HG03354 (cell line): ENCODE measurements around the gene PROM2.
"Not testable (repeated sequence)": the region's sequence is repeated elsewhere in the genome, so short reads cannot be mapped to it uniquely, and the experiment has no call there.

Source experiments
- ATAC-seq: cut with Tn5 transposase; IDR thresholded peaks from one replicate; pipeline ENCODE4 v1.9.1; 2021; ENCODE audit warnings: mild to moderate bottlenecking; ENCODE audit not compliant: unreplicated experiment, poor library complexity, severe bottlenecking

PROM2 gene

DNA sequence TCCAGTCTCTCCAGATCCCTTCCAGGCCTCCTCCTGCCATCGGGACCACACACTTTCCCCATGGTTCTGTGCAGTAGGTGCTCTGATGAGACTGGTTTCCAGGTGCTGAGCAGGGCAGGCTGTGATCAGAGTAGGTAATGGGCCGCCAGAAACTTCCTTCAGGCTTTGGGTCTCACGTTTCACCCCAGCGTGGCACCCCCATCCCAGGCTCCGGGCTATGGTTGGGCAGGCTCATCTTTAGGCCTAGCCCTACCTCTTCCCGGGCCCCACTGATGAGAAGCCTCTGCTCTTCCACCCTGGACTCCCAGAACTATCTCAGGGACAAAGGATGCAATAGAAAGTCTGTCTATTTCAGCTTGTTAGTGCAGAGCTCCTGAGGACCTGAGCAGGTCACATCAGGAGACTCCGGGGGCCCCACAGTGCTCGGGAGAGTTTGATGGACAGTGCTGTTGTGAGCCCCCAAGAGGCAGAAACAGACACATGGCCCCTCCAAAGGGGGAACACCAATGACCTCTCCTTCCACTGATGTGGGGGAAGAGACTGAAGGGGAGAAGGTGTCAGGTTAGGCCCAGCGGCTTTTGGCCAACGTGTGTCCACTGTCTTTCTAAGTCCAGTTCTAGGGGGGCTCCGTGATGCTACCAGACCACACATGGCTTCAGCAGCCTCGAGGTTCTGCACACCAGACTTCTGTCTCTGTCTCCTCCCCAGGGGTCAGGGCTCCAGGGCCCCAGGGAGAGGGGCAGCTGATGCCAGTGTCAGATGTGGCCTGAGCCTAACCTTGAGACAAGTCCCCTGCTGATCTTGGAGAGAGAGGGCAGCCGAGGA, 5.8 kb upstream of the PROM2 start:
- ATAC-seq: no peak

DNA sequence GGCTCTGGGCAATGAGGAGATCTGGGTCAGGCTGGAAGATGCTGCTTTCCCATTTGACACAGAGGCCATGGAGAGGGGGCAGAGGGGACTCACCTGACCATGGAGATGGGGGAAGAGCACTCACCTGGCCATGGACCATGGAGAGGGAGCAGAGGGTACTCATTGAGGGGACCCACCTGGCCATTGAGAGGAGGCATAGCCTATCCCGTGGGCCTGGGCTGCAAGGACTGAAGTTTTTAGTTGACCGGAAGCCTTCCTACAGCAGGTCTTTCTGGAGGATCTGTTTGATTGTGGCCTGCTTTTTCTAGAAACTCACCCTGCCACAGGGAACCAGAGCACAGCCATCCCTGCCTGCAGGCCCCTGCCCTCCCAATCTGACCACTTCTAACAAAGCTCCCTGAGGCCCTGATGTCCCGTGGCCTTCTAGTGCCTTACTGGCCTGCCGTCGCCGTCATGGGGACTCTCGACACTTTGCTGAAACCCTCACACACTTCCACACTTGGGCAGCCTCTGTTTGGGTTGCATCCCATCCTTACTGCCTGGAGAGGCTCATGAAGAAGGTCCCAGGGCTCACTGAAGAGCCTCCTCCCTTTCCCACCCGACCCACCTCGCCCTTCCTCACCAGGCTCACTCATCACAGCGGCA, 5.1 kb upstream of the PROM2 start:
- ATAC-seq: no peak

DNA sequence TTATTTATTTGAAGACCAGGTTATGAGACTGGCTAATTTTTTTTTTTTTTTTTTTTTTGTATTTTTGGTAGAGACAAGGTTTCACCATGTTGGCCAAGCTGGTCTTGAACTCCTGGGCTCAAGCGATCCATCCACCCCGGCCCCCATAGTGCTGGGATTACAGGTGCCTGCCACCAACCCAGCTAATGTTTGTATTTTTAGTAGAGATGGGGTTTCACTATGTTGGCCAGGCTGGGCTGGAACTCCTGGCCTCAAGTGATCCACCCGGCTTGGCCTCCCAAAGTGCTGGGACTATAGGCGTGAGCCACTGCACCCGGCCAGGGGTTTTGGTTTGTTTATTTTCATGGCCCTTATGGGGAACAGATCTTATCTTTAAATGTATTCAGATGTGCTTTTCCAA, 4.5 kb upstream of the PROM2 start:
- not testable (repeated sequence) for ATAC-seq

DNA sequence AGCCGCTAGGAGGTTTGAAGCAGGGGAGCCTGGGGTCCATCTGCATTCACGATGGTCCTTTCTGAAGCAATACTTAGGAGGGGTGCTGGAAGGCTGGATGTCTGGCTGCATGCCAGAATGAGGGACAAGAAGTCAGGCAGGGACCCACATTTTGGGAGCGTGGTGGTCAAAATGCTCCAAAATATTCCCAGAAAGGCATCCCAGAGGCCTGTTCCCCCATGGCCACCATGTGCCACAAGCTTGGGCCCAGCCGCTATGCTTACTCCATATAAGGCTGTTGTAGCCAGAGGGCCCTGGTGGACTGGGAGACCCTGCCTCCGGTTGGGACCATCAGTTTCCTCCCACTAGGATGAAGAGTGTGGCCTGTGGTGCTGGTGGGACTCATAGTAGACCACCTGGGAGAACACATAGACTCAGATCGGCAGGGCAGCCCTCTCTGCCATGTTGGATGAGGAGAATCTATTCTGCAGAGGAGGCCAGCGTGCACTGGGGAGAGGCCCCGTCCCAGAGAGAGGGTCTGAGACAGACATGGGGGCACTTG, 3.6 kb upstream of the PROM2 start:
- no peak for ATAC-seq

DNA sequence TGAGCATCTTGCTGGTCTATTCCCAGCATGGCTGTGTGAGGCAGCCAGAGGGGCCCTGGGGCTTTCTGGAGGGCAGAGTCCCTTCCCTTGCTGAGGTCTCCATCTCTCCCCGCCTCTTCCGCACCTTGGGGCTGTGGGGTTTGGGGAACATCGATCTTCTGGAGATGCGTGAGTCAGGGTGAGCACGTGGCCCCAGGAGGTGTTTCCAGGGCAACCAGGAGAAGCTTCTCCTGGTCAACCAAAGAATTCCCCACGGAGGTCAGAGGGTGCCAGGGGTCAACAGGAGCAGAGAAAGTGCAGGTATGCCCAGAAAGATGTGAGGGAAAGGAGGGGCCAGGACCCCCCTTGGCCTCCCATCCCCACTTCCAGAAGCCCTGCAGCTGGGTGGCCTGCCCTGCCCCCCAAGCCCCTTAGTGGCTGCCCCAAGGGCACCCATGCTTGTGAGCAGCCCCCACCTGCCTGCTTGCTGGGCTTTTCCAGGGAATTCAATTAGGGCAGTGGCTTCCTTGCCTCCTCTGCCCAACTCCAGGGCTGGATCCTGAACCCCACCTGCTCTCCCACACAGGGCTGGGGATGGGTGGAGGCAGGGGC, 2.8 kb upstream of the PROM2 start:
- no peak for ATAC-seq

DNA sequence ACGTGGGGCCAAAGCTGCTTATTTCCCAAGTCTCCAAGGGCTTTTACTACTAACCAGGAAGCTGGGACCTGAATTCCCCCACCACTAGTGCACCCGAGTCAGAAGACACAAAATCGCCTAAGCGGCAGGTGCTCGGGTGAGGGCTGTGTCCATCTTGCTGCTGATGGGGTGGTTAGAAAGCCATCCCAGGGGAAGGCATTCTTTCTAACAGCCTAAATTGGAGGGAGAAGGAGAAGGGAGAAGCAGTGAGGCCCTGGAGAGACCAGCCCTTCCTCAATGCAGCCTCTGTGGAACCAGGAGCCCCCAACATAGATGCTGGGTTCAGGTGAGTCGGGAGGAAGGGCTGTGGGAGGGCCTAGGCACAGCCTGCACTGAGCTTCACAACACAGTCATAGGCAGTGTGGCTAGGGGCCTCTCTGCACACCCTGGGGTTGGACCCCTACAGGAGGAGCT, 1.9 kb upstream of the PROM2 start:
- ATAC-seq: no peak

DNA sequence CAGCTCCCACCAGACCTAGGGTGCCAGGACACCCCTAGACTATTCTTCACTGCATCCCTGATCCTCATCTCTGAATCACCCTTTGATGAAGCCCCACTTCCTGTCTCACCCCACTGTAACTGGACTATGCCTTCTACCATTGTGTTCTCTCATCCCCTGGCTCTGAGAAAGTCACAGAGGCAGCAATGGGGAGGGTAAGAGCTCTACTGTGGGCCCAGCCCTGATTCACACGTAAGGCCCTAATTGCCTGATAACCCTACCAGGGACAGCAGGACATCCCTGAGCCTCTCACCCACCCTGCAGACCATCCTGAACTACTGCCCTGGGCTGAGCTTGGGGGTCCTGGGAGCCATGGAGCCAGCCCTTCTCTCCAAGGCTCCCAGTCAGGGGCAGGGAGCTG, 1.5 kb upstream of the PROM2 start:
- no peak for ATAC-seq

DNA sequence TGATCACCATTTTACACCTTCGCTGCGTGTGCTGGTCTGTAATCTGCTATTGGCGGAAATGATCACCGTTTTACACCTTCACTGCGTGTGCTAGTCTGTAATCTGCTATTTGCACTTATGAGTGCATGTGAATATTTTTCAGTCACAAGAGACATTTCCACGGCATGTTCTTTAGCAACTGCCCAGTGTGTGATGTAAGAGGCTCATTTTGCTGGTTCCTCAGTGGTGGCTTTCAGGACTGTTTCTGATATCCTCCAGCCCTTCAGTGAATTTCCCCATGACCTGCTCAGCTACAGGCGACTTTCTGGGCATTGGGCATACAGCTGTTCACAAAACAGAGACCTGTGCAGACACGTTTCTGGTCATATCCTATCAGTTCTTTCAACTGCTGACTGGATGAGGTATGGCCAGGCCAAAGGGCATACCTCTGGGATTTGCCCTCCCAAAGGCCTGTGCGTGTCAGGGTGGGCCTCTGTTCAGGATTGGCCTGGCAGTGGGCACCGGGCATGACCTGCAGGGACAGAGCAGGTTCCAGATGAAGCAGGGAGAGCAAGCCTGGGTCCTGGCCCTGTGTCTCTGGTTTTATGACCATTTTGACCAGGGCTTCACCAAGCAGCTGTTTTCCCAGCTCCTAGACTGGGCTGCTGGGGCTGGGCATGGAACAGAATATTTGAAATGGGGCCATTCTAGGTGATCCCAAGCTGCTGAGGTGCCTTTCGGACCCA, 521 bp upstream of the PROM2 start:
- no peak for ATAC-seq

DNA sequence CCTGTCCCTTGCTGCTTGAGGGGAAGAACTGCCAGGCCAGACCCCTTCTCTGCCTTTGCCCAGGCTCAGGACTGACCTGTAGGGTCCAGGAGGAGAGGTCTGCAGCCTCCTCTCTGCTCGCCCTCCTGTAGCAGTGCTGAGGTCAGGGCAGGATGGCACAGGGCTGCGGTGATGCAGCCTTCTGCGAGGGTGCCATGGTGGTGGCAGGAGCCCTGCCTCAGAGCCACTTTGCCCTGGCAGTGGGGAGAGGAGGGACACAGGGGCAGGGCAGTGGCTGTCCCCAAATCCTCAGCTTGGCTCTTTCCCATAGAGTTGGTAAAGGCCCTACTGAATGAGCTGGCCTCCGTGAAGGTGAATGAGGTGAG, 884 bp downstream of the PROM2 start:
- no peak for ATAC-seq

DNA sequence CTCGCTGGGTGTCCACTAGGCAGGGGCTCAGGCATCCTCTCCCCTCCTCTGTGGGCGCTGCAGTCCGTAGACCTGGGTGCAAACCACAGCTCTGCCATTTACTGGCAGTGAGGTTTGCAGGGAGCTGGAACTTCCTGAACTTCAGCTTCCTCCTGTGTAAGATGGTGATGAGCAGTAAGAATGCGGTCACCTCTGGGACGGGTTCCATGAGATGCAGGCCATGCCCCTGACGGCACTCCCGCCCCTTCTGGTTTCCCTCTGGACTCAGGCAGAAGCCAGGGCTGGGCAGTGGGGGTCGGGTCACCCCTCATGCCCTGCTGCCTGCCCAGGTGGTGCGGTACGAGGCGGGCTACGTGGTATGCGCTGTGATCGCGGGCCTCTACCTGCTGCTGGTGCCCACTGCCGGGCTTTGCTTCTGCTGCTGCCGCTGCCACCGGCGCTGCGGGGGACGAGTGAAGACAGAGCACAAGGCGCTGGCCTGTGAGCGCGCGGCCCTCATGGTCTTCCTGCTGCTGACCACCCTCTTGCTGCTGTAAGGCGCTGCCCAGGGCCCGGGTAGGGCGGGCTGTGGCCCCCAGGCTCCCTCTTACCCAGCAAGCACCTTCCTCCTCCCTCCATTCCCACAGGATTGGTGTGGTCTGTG, 1.5 kb downstream of the PROM2 start:
- ATAC-seq: no peak

DNA sequence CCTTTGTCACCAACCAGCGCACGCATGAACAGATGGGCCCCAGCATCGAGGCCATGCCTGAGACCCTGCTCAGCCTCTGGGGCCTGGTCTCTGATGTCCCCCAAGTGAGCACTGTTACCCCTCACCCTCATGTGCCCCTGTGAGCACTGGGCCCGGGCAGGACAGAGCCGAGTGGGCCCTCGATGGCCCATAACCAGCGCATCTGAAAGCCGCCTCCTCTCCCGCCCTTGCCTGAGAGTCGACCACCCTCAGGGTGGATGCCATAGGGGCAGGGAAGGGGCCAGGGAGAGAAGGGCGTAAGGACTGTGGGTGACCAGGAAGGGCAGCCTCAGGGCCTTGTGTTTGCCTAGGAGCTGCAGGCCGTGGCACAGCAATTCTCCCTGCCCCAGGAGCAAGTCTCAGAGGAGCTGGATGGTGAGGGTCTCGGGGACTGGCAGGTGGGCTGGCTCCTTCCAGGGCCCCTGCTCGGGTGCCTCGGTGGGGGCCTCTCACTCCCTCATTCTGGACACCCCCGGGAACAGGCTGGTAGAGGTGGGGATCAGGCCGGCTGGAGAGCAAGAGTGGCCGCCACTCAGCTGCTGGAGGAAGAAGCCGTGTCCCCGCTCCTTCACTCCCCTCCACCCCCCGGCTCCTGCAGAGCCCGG, 2.1 kb downstream of the PROM2 start:
- ATAC-seq: no peak

DNA sequence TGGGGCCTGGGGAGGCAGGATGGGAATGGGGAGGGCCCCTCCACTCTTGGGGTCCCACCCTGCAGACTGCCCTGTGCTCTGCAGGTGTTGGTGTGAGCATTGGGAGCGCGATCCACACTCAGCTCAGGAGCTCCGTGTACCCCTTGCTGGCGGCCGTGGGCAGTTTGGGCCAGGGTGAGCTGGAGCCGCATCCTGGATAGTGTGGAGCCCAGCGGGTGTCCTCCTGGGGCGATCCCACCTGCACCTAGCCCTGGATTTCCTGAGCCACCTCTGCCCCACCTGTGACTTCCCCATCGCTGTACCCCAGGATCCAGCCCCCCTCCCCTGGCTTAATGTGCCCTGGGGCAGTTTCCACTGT, 2.6 kb downstream of the PROM2 start:
- ATAC-seq: no peak

DNA sequence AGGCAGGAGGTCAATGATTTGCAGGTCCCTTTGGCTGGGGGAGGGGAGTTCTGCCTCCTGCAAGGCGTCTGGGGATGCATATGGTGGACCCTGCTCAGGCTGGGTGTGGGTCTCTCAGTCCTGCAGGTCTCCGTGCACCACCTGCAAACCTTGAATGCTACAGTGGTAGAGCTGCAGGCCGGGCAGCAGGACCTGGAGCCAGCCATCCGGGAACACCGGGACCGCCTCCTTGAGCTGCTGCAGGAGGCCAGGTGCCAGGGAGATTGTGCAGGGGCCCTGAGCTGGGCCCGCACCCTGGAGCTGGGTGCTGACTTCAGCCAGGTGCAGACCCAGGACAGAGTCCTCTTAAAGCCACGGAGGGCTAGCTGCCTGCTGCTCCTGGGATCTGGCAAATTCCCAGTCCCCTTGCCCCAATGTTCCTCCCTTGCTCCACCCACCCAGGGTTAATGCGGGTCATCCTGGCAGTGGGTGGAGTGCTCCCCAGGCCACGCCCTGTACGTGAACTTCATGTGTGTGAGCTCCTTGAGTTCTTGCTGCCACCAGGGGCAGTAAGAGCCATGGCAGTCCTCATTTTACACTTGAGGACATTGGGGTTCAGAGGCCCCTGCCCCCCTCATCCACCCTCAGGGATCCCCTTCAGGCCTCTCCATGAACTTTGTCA, 3.1 kb downstream of the PROM2 start:
- ATAC-seq: no peak

DNA sequence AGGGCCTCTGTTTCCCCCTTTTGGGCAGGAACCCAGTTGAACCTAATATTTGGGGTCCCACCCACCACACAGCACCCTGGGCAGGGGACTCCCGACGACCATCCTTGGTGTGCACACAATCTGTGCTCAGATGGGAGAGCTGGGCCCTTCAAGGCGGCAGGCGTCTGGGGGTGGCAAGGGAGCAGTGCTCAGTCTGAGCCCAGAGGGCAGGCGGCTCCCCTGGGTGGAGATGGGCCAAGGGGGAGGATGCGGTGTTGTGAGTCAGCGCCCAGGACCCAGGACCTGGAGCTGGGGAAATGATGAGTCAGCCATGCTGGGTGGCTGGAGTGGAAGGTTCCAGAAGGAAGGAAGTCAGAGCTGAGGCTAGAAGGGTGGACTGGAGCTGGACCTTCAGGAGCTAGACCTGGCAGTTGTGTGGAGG, 3.8 kb downstream of the PROM2 start:
- ATAC-seq: no peak

DNA sequence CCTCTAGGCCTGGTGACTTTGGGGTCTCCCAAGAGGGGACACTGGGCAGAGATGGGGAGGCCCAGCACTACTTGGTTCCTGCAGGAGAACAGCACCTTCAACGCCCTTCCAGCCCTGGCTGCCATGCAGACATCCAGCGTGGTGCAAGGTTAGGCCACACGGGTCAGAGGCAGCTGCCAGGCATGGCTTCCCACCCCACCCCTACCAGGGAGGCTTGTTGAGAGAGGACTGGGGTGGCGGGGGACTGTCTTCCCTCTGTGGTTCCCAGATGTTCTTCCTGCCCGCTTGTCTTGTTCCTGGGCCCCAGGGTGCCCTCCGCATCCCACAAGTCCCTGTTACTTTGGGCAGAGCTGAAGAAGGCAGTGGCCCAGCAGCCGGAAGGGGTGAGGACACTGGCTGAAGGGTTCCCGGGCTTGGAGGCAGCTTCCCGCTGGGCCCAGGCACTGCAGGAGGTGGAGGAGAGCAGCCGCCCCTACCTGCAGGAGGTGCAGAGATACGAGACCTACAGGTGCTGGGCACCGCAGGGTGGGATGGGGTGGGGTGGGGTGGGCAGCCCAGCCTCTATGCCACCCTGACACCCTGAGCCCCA, 4.5 kb downstream of the PROM2 start:
- ATAC-seq: no peak

DNA sequence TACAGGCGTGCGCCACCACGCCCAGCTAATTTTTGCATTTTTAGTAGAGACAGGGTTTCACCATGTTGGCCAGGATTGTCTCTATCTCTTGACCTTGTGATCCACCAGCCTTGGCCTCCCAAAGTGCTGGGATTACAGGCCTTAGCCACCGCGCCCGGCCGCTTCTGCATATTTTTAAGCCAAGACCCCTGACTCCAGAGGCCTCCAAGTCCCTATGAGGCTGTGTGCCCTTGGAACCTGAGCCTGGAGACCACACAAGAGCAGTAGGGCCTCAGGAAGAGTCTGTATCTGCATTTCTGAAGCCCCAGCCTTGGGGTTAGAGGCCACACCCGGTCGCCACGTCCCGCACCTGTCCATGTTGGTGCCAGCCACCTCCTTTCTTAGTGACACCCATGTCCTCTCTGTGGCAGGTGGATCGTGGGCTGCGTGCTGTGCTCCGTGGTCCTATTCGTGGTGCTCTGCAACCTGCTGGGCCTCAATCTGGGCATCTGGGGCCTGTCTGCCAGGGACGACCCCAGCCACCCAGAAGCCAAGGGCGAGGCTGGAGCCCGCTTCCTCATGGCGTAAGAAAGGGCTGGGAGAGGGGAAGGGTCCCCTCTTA, 5.3 kb downstream of the PROM2 start:
- ATAC-seq: no peak

DNA sequence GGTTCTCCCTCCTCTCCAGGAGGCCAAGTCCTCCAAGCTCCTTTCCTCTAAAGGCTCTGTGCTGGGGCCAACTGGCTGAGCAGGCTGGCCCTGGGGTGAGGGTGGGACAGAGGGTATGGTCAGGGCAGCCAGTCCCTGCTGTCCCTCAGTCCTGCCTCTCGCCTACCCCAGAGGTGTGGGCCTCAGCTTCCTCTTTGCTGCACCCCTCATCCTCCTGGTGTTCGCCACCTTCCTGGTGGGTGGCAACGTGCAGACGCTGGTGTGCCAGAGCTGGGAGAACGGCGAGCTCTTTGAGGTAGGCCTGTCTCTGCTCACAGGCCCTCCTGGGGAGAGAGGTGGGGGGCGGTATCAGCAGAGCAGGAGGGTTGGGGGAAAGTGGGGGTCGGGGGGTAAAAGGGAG, 6.8 kb downstream of the PROM2 start:
- ATAC-seq: no peak

DNA sequence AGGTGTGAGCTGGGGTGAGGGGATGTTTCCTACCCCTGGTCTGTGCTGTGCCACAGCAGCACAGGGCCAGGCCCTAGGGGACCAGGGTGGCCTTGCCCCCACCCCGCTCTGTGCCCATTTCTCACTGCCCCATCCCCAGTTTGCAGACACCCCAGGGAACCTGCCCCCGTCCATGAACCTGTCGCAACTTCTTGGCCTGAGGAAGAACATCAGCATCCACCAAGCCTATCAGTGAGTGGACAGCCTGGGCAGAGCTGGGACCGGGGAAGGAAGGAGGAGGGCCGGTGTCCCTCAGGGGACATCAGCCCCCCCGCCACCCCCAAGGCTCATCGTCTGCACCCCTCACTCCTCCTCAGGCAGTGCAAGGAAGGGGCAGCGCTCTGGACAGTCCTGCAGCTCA, 7.5 kb downstream of the PROM2 start:
- no peak for ATAC-seq
